Measurements from ENCODE around the gene RAPSN. TPM values are rescaled to one million over a fixed set of nuclear protein-coding genes. Genes with fewer than 3 reads are reported as not detected.

Gene RAPSN
- total RNA-seq, 2 experiments from 2014 or later, result 0.36 to 0.81 TPM

DNA sequence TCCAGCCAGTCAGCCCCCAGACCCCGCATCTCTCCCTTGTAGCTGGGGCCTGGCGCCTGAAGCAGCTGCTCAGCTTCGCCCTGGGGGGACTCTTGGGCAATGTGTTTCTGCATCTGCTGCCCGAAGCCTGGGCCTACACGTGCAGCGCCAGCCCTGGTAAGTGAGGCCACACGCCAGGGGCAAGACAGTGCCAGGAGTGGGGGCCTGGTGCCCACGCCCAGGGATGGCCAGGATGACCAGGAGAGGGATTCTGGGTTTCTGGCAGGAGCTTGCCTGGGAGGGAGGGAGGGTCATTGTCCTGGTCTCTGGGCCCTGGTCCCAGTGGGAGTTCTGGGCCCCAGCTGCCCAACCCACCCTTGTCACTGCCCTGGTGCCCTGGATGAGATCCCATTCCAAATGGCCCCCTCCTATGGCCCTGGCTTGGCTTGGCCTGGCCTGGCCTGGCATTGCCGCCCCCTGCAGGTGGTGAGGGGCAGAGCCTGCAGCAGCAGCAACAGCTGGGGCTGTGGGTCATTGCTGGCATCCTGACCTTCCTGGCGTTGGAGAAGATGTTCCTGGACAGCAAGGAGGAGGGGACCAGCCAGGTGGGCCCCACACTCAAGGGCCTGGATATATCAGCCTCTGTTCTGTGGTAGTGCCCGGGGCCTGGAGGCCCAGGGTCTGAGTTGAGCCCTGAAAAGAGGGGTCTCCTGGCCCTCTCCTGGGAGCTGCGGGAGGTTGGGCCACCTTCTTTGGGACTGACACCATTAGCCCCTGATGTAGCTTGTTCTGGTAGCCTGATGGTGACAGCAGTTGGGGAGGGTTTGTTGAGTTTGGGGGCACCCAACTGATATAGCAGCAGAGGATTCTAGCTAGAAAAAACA is 36.8 kb downstream of the RAPSN start:
- H3K27me3 Mint-ChIP-seq, result no peaks in the 10 kb centered on the region
- peaks cover 18% of the 10 kb centered on the region for H3K4me1 Mint-ChIP-seq (ENCODE audit: low read depth)
- DNase-seq (peak; percentile 59), ATAC-seq (no peak)
- intact Hi-C loops (cut with micrococcal nuclease), result no loop called here
- H3K9me3 Mint-ChIP-seq, result no peaks in the 10 kb centered on the region
- H3K4me3 Mint-ChIP-seq, result no peak overlapping the region
- ChIA-PET CTCF (interaction anchor here (0.6 to 6.7 kb wide), 33 partner anchors 9 to 443 kb away, joined by 3 to 108 read pairs (median 4); partner anchors contain the start of genes ACP2, PSMC3 and SPI1), POLR2A (interaction anchor here (0.8 to 6.4 kb wide), 6 partner anchors 9 to 164 kb away, joined by 3 to 54 read pairs (median 6); partner anchors contain the start of genes ACP2 and PSMC3)
- peak; percentile 79 for TF ChIP-seq CTCF (IDR thresholded peaks at IDR 0.05)
- H3K36me3 Mint-ChIP-seq (ENCODE audit: low read depth), result peaks cover 3% of the 10 kb centered on the region
- H3K27ac Mint-ChIP-seq, result no peak overlapping the region

- H3K27ac Mint-ChIP-seq, result no peak overlapping the region
- no peak for ATAC-seq
- H3K36me3 Mint-ChIP-seq (ENCODE audit: low read depth), result no peaks in the 10 kb centered on the region
These were observed 38.3 kb downstream of the RAPSN start for GRCh38 chr11:47410370-47411264.

GRCh38 chr11:47409440-47410369 is 39.2 kb downstream of the RAPSN start:
- intact Hi-C loops (cut with micrococcal nuclease), result loop anchor here (2.0 kb wide), 1 partner anchor 37 kb away; no protein-coding TSS in a partner anchor
- ChIA-PET CTCF (interaction anchor here (1.1 to 6.7 kb wide), 5 partner anchors 9 to 38 kb away, joined by 3 to 108 read pairs (median 4); partner anchors contain the start of gene PSMC3), POLR2A (interaction anchor here (0.9 to 6.4 kb wide), 5 partner anchors 7 to 16 kb away, joined by 4 to 54 read pairs (median 12); partner anchors contain the start of gene PSMC3)
- H3K4me3 Mint-ChIP-seq, result peak overlapping the region; percentile 88
- peak overlapping the region; percentile 94 for H3K27ac Mint-ChIP-seq
- H3K36me3 Mint-ChIP-seq (ENCODE audit: low read depth), result no peaks in the 10 kb centered on the region
- peaks cover 21% of the 10 kb centered on the region for H3K4me1 Mint-ChIP-seq (ENCODE audit: low read depth)
- H3K27me3 Mint-ChIP-seq, result no peaks in the 10 kb centered on the region
- H3K9me3 Mint-ChIP-seq, result no peaks in the 10 kb centered on the region
- no peak for ATAC-seq
- DNase-seq, result no peak
- TF ChIP-seq CTCF (IDR thresholded peaks at IDR 0.05), result no peak

More at GRCh38 chr11:47410370-47411264, 38.3 kb downstream of the RAPSN start:
- ChIA-PET POLR2A (interaction anchor here (0.9 to 6.4 kb wide), 7 partner anchors 8 to 231 kb away, joined by 3 to 54 read pairs (median 5); partner anchors contain the start of genes ACP2 and PSMC3), CTCF (interaction anchor here (0.6 to 6.7 kb wide), 17 partner anchors 8 to 170 kb away, joined by 3 to 108 read pairs (median 5); partner anchors contain the start of genes PSMC3 and SPI1)
- intact Hi-C loops (cut with micrococcal nuclease), result no loop called here
- TF ChIP-seq CTCF (IDR thresholded peaks at IDR 0.05), result no peak
- peaks cover 21% of the 10 kb centered on the region for H3K4me1 Mint-ChIP-seq (ENCODE audit: low read depth)
- no peak for DNase-seq
- H3K9me3 Mint-ChIP-seq, result no peaks in the 10 kb centered on the region
- H3K4me3 Mint-ChIP-seq, result no peak overlapping the region
- no peaks in the 10 kb centered on the region for H3K27me3 Mint-ChIP-seq

Measured in activated CD8-positive, alpha-beta T cell treated with anti-CD3 and anti-CD28 coated beads for 36 hours (primary cell).